Fibroblast of pulmonary artery (primary cell): ENCODE results near the gene HERC2.

Experiments used
- DNase-seq: peaks from one replicate; pipeline ENCODE4 v3.0.0-alpha.2; 2010; ENCODE audit warnings: low read depth
- H3K4me3 ChIP-seq: replicated peaks from 2 replicates; pipeline ENCODE4 v1.5.1; 2011; ENCODE audit warnings: low read depth, mild to moderate bottlenecking, control low read depth, low read length, moderate library complexity
- CTCF ChIP-seq: IDR thresholded peaks from 2 replicates; pipeline ENCODE4 v1.5.1; 2011; ENCODE audit warnings: mild to moderate bottlenecking, control low read depth, low read length, inconsistent platforms; ENCODE audit errors: missing control alignments

HERC2 gene

DNA sequence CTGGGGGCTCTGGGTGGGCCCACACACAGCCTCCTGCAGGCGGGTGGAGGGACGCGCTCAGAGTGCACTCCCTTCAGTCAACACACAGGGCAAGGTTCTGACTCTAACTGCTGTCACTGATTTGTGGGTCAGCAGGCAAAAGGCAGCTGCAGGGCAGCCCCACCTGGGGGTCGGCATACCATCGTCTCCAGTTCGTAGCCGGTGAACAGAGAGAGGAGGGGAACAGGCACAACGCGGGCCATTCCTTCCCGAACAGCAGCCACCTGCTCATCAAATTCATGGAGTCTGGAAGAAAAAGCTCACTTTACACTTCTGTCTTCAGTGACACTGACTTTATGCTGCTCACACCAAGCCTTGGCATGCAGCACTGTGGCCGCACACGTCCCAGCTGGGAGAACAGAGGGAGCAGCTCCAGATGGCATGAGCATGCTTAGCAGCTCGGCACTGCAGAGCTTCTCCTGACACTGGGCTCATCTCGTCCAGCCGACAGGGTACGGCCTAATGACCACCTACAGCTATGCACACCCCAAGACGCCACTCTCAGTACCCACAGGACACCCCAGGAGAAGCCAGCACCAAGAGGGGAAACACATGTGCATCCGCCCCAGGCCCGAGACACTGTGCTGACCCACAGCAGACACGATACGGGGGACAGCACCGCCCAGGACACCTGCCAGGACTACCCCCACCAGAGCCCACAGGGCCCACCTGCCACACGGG is 208.4 kb downstream of the HERC2 start:
- DNase-seq = no peak
- no peak for TF ChIP-seq CTCF
- H3K4me3 ChIP-seq = no peak overlapping the region

- no peak for TF ChIP-seq CTCF
- no peak for DNase-seq
Measured at GRCh38 chr15:28112962-28113361, 209.0 kb downstream of the HERC2 start.

DNA sequence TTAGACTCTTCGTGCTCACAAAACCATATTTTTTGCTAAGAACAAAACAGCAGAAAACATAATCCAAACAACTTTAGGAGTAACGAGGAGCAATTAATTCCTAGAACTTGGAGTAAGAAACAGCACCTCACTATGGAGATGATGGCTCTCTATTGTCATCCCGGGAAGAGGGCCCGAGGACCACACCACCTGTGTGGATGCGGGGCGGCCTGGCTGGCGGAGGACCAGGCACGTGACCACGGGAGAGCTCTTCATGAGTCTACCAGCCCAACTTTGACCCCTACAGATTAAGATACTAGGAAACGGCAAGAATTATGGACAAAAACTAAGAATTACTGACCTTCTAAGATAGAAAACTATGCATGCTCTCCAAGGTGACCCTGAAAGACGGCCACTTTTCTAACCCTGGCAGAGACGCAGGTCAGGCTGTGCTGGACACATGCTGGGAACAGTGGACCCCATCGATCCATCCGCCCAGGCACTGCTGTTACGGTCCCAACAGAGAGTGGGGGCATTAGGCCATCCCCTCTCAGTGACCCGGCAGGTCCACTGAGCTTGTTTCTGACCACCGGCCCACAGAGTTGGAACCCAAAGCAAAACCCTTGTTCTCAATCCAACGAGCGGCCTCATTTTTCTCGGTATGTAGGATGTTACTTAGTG is 209.7 kb downstream of the HERC2 start:
- no peak for TF ChIP-seq CTCF
- no peak for DNase-seq

More at GRCh38 chr15:28112962-28113361, 209.0 kb downstream of the HERC2 start:
- H3K4me3 ChIP-seq = no peak overlapping the region

GRCh38 chr15:28111543-28111942 is 210.4 kb downstream of the HERC2 start:
- DNase-seq = no peak
- H3K4me3 ChIP-seq = no peak overlapping the region
- TF ChIP-seq CTCF = no peak

More for the DNA sequence above, 209.7 kb downstream of the HERC2 start:
- H3K4me3 ChIP-seq = no peak overlapping the region

GRCh38 chr15:28110481-28110881 is 211.5 kb downstream of the HERC2 start:
- no peak for DNase-seq
- TF ChIP-seq CTCF = no peak
- H3K4me3 ChIP-seq = no peak overlapping the region

- no peak for DNase-seq
- TF ChIP-seq CTCF = no peak
- H3K4me3 ChIP-seq = no peak overlapping the region
Measured at GRCh38 chr15:28109626-28110455, 212.1 kb downstream of the HERC2 start.
